Vagina (tissue), 2 donors: ENCODE data around the gene PXDN.

Experiments used
- POLR2A ChIP-seq, 2 donors: fragments of 450-650 bp; IDR thresholded peaks; one replicate each; pipeline ENCODE4 v1.6.1; 2017; ENCODE audit warnings: antibody characterized with exemption in 2 of 2, mild to moderate bottlenecking in 2 of 2, moderate library complexity in 2 of 2
- POLR2AphosphoS5 ChIP-seq, 2 donors: sonication (generic); formaldehyde crosslinking; IDR thresholded peaks; one replicate each; pipeline ENCODE4 v1.9.0; 2017; ENCODE audit warnings: antibody characterized with exemption in 2 of 2, mild to moderate bottlenecking in 2 of 2, low read depth in 1 of 2; ENCODE audit not compliant: insufficient read depth in 1 of 2
- TF ChIP-seq, protein P1 (sequence below), 3 experiments: fragments of 450-650 bp in 2 of 3; fragments of 200-600 bp in 1 of 3; sonication (generic) in 1 of 3; IDR thresholded peaks; one replicate each; pipeline ENCODE4 v1.5.1; 2017 to 2019; ENCODE audit warnings: antibody characterized with exemption in 3 of 3, mild to moderate bottlenecking in 2 of 3, moderate library complexity in 2 of 3

DNA sequence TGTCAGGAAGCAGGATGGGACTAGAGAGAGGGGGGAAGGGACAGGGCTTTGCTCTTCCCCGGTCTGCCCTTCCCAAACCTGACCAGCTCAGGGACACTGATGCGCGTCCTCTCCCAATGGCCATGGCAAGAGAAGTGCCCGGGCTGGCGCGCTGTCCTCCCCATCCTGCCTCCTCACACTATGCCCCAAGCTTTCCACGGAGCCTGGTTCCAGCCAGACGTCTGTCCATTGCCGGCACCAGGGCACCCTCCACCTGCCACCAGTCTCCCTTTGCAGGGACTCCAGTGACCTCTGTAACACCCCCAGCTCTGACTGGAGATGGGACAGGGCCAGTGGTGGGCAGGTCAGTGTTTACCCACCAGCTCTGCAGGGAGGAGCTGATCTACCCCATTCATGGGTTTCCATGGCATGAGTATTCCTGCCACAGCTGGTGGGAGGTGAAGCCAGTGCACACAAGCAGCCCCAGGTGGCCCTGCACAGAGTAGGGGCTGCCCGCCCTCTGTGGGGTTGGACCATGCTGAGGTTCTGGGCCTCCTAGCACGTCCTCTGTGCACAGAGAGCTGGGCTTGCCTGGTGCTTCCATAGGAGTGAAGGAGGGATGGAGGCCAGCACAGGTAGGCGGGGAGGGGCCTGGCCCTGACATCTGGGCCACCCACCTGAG lies 109.5 kb downstream of the PXDN start:
- TF ChIP-seq POLR2A (IDR thresholded peaks at IDR 0.05): no peak
- TF ChIP-seq, protein P1, sequence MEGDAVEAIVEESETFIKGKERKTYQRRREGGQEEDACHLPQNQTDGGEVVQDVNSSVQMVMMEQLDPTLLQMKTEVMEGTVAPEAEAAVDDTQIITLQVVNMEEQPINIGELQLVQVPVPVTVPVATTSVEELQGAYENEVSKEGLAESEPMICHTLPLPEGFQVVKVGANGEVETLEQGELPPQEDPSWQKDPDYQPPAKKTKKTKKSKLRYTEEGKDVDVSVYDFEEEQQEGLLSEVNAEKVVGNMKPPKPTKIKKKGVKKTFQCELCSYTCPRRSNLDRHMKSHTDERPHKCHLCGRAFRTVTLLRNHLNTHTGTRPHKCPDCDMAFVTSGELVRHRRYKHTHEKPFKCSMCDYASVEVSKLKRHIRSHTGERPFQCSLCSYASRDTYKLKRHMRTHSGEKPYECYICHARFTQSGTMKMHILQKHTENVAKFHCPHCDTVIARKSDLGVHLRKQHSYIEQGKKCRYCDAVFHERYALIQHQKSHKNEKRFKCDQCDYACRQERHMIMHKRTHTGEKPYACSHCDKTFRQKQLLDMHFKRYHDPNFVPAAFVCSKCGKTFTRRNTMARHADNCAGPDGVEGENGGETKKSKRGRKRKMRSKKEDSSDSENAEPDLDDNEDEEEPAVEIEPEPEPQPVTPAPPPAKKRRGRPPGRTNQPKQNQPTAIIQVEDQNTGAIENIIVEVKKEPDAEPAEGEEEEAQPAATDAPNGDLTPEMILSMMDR (IDR thresholded peaks at IDR 0.05): no peak
- no peak for TF ChIP-seq POLR2AphosphoS5 (IDR thresholded peaks at IDR 0.05; ENCODE audit: insufficient read depth in 1 of 2, low read depth in 1 of 2)
